Kidney (tissue), 14 donors: ENCODE results near the gene HLA-DMA. TPM values are rescaled to one million over a fixed set of nuclear protein-coding genes. Genes with fewer than 3 reads are reported as not detected.

Experiments used
- DNase-seq, 5 donors: peaks; one replicate each; pipeline ENCODE4 v3.0.0-alpha.2; 2013 to 2020
- FAIRE-seq: peaks from 2 replicates; lab custom pipeline; 2012; peaks lifted over from hg19 to GRCh38; lab: Jason Lieb, UNC
- H3K27ac ChIP-seq, 2 donors: one replicate each; pipeline ENCODE4 v1.7.0; 2013; ENCODE audit warnings: low read depth in 2 of 2, low read length in 2 of 2, inconsistent platforms in 1 of 2
- H3K27me3 ChIP-seq: one replicate; pipeline ENCODE4 v1.7.1; 2013; ENCODE audit warnings: low read length, inconsistent platforms; ENCODE audit not compliant: control insufficient read depth, insufficient read depth
- H3K36me3 ChIP-seq, 3 donors: one replicate each; pipeline versions ENCODE4 v1.7.0 to v1.7.1; 2013; ENCODE audit warnings: low read length in 3 of 3, control low read depth in 1 of 3, inconsistent platforms in 1 of 3; ENCODE audit not compliant: insufficient read depth in 3 of 3, control insufficient read depth in 2 of 3
- H3K4me1 ChIP-seq, 3 donors: one replicate each; pipeline versions ENCODE4 v1.7.0 to v1.7.1; 2013; ENCODE audit warnings: low read length in 3 of 3, inconsistent platforms in 1 of 3, low read depth in 1 of 3; ENCODE audit not compliant: control insufficient read depth in 2 of 3, insufficient read depth in 2 of 3
- H3K4me3 ChIP-seq, 3 donors: one replicate each; pipeline versions ENCODE4 v1.7.0 to v1.8.1; 2013; ENCODE audit warnings: low read length in 3 of 3, control low read depth in 1 of 3, inconsistent platforms in 1 of 3
- H3K9ac ChIP-seq, 3 donors: one replicate each; pipeline versions ENCODE4 v1.7.0 to v1.7.1; 2013; ENCODE audit warnings: low read length in 3 of 3, control low read depth in 1 of 3, inconsistent platforms in 1 of 3
- H3K9me3 ChIP-seq, 3 donors: one replicate each; pipeline versions ENCODE4 v1.7.0 to v1.7.1; 2013; ENCODE audit warnings: low read length in 3 of 3, control low read depth in 1 of 3, inconsistent platforms in 1 of 3; ENCODE audit not compliant: control insufficient read depth in 2 of 3, insufficient read depth in 1 of 3
- CTCF ChIP-seq: IDR thresholded peaks from 3 replicates; pipeline ENCODE4 v1.5.1; 2012; ENCODE audit warnings: mild to moderate bottlenecking, moderate library complexity, borderline replicate concordance; ENCODE audit not compliant: insufficient read depth; ENCODE audit errors: extremely low read depth
- intact Hi-C: fragments of 100-400 bp; cut with DNase I; formaldehyde crosslinking; loops from one replicate; pipeline ENCODE4 v1.11.1; 2022
- polyA plus RNA-seq: library from polyadenylated mRNA; stranded (reverse); fragments of 350-450 nt; fragmentation: Illumina TruSeq; extraction: RNeasy Lipid Tissue Mini Kit (QIAGEN cat#74804); gene quantifications from one replicate; pipeline ENCODE4 v1.2.3, GENCODE V29; 2014; ENCODE audit warnings: low read depth, low replicate concordance; ENCODE audit not compliant: insufficient read depth
- total RNA-seq: library from RNA; stranded (reverse); fragmentation: NEBNext Ultra II Directional; extraction: Animal tissue kit (Norgen Biotek cat#: 25700); gene quantifications from one replicate; pipeline ENCODE4 v1.2.1, GENCODE V29; 2021
- donor health status: control.
- donor health status: control.
- donor health status: control.
- donor health status: control.
- donor health status: control.
- donor health status: DM: yes; HTN: yes; CAD: no.
- donor health status: Normal renal cell carcinoma (clear cell type).

The HLA-DMA gene
- total and polyA plus RNA-seq, 2 donors from 2014 or later, result 98.5 to 101 TPM

DNA sequence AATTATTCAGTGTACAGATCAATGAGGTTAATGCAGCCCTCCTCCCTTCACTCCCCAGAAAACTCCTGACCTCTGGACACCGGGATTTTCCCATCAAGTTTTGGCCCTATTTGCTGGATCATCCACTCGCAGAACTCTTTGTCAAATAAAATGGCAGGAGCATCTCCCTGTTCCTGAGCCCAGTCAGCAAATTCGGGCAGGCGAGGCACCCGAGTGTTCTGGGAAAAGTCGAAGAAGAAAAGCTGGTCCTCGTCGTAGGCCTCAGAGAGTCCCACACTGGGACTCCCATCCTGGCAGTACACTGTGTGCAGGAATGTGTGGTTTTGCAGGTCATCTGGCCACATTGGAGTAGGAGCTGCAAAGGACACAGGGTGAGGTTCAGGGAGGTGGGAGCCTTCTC lies 2.4 kb downstream of the HLA-DMA start:
- Histone ChIP-seq H3K4me3 (no peak overlapping the region), H3K27ac (no peak overlapping the region), H3K9me3 (no peaks in the 10 kb centered on the region), H3K36me3 (no peaks in the 10 kb centered on the region), H3K27me3 (no peaks in the 10 kb centered on the region), H3K9ac (no peak overlapping the region), H3K4me1 (peaks cover 2 to 7% (median 4%) of the 10 kb centered on the region in 3 donors)
- FAIRE-seq, result no peak
- no peak for DNase-seq
- intact Hi-C loops, result no loop called here
- no peak for TF ChIP-seq CTCF

- Histone ChIP-seq H3K4me3 (no peak overlapping the region), H3K27ac (no peak overlapping the region), H3K36me3 (no peaks in the 10 kb centered on the region), H3K27me3 (no peaks in the 10 kb centered on the region), H3K4me1 (peaks cover 2 to 7% (median 4%) of the 10 kb centered on the region in 3 donors), H3K9me3 (no peaks in the 10 kb centered on the region), H3K9ac (no peak overlapping the region)
- no peak for TF ChIP-seq CTCF
- DNase-seq (no peak), FAIRE-seq (no peak)
- intact Hi-C loops, result no loop called here
Observed at GRCh38 chr6:32950010-32950409, 2.9 kb downstream of the HLA-DMA start.

DNA sequence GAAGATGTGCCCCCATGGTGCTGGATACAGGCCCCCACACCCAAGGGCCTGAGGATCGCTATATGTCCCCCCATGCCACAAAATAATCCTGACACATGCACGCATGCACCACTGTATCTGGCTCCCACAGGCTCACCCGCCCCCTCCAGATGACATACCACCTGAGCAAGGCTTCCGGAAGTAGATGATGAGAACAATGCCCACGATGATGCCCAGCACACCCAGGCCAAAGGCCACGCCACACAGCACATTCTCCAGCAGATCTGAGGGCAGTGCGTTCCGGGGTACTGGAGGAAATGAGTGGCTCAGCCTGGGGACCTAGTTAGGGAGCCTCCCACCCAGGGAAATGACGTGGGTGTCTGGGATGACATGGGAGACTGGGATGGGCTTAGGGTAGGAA lies 3.8 kb downstream of the HLA-DMA start:
- no peak for DNase-seq
- no peaks in the 10 kb centered on the region for H3K36me3 ChIP-seq
- intact Hi-C loops, result no loop called here
- no peak overlapping the region for H3K27ac ChIP-seq
- H3K9me3 ChIP-seq, result no peaks in the 10 kb centered on the region
- TF ChIP-seq CTCF, result no peak
- H3K4me1 ChIP-seq, result peaks cover 2 to 7% (median 4%) of the 10 kb centered on the region in 3 donors
- FAIRE-seq, result no peak
- no peak overlapping the region for H3K4me3 ChIP-seq
- no peak overlapping the region for H3K9ac ChIP-seq
- H3K27me3 ChIP-seq, result no peaks in the 10 kb centered on the region
